SU-DHL-6 (cell line): ENCODE data around the gene PPM1B.

Experiments
- EZH2phosphoT487 ChIP-seq: fragments of 200-600 bp; sonication (generic), shearing (Covaris generic); conservative IDR thresholded peaks from 2 replicates; pipeline ENCODE4 v1.6.1; 2018; ENCODE audit warnings: mild to moderate bottlenecking, antibody characterized with exemption, low read length, moderate library complexity, mixed read lengths
- TF ChIP-seq, protein P1 (sequence below): fragments of 200-600 bp; sonication (generic); IDR thresholded peaks from one replicate; pipeline ENCODE4 v1.5.1; 2017; ENCODE audit warnings: antibody characterized with exemption, mild to moderate bottlenecking, low read length, moderate library complexity; ENCODE audit not compliant: insufficient read depth, poor library complexity, severe bottlenecking

GRCh38 chr2:44273596-44273995 lies 104.9 kb downstream of the PPM1B start:
- TF ChIP-seq, protein P1, sequence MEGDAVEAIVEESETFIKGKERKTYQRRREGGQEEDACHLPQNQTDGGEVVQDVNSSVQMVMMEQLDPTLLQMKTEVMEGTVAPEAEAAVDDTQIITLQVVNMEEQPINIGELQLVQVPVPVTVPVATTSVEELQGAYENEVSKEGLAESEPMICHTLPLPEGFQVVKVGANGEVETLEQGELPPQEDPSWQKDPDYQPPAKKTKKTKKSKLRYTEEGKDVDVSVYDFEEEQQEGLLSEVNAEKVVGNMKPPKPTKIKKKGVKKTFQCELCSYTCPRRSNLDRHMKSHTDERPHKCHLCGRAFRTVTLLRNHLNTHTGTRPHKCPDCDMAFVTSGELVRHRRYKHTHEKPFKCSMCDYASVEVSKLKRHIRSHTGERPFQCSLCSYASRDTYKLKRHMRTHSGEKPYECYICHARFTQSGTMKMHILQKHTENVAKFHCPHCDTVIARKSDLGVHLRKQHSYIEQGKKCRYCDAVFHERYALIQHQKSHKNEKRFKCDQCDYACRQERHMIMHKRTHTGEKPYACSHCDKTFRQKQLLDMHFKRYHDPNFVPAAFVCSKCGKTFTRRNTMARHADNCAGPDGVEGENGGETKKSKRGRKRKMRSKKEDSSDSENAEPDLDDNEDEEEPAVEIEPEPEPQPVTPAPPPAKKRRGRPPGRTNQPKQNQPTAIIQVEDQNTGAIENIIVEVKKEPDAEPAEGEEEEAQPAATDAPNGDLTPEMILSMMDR = no peak
- no peak for TF ChIP-seq EZH2phosphoT487
